ENCODE results near the gene KLRD1.

GRCh38 chr12:10364815-10365622, 57.3 kb downstream of the KLRD1 start:
- TF ChIP-seq CTCF (IDR thresholded peaks at IDR 0.05) (no peak), MXI1 (IDR thresholded peaks at IDR 0.05; ENCODE audit: low read depth, low read length) (no peak), NFIC (IDR thresholded peaks at IDR 0.05; ENCODE audit: borderline replicate concordance) (no peak), ZBTB33 (IDR thresholded peaks at IDR 0.05; ENCODE audit: borderline replicate concordance, low read depth) (no peak), PBX3 (IDR thresholded peaks at IDR 0.05) (no peak), TCF12 (IDR thresholded peaks at IDR 0.05) (no peak), RAD21 (IDR thresholded peaks at IDR 0.05; ENCODE audit: low read length) (no peak), USF2 (IDR thresholded peaks at IDR 0.05; ENCODE audit: borderline replicate concordance, low read depth, low read length) (no peak), EP300 (IDR thresholded peaks at IDR 0.05; ENCODE audit: borderline replicate concordance in 1 of 2, low read depth in 1 of 2, low read length in 1 of 2) (no peak), RCOR1 (IDR thresholded peaks at IDR 0.05; ENCODE audit: low read length) (no peak), POLR2AphosphoS5 (IDR thresholded peaks at IDR 0.05; ENCODE audit: low read depth, low read length) (no peak), GABPA (IDR thresholded peaks at IDR 0.05; ENCODE audit: low read depth) (no peak), SIN3A (IDR thresholded peaks at IDR 0.05; ENCODE audit: borderline replicate concordance, low read depth, low read length) (no peak)
